GM12864 (cell line): Measurements from ENCODE around the gene PPIP5K1.

Experiments used
- DNase-seq: peaks from one replicate; pipeline ENCODE4 v3.0.0-alpha.2; 2011; ENCODE audit warnings: low read depth
- H3K4me3 ChIP-seq: 2 replicates; pipeline ENCODE4 v1.5.1; 2011; ENCODE audit warnings: mild to moderate bottlenecking, low read depth, low read length, control low read depth
- CTCF ChIP-seq: IDR thresholded peaks from 2 replicates; pipeline ENCODE4 v1.5.1; 2011; ENCODE audit warnings: low read depth, mild to moderate bottlenecking, moderate library complexity, low read length, control low read depth, inconsistent platforms; ENCODE audit errors: missing control alignments

Gene PPIP5K1

DNA sequence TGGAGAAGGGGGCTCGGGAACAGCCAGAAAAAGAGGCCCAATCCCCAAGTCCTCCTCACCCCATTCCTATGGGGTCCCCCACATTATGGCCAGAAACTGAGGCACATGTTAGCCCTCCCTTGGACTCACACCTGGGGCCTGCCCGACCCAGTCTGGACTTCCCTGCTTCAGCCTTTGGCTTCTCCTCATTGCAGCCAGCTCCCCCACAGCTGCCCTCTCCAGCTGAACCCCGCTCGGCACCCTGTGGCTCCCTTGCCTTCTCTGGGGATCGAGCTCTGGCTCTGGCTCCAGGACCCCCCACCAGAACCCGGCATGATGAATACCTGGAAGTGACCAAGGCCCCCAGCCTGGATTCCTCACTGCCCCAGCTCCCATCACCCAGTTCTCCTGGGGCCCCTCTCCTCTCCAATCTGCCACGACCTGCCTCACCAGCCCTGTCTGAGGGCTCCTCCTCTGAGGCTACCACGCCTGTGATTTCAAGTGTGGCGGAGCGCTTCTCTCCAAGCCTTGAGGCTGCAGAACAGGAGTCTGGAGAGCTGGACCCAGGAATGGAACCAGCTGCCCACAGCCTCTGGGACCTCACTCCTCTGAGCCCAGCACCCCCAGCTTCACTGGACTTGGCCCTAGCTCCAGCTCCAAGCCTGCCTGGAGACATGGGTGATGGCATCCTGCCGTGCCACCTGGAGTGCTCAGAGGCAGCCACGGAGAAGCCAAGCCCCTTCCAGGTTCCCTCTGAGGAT is 62.0 kb downstream of the PPIP5K1 start:
- H3K4me3 ChIP-seq = no peak overlapping the region
- TF ChIP-seq CTCF = no peak
- no peak for DNase-seq

DNA sequence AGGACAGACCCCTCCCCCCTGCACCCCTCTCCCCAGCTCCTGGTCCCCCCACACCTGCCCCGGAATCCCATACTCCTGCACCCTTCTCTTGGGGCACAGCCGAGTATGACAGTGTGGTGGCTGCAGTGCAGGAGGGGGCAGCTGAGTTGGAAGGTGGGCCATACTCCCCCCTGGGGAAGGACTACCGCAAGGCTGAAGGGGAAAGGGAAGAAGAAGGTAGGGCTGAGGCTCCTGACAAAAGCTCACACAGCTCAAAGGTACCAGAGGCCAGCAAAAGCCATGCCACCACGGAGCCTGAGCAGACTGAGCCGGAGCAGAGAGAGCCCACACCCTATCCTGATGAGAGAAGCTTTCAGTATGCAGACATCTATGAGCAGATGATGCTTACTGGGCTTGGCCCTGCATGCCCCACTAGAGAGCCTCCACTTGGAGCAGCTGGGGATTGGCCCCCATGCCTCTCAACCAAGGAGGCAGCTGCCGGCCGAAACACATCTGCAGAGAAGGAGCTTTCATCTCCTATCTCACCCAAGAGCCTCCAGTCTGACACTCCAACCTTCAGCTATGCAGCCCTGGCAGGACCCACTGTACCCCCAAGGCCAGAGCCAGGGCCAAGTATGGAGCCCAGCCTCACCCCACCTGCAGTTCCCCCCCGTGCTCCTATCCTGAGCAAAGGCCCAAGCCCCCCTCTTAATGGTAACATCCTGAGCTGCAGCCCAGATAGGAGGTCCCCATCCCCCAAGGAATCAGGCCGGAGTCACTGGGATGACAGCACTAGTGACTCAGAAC is 62.8 kb downstream of the PPIP5K1 start:
- no peak for TF ChIP-seq CTCF
- DNase-seq = no peak
- H3K4me3 ChIP-seq = no peak overlapping the region

DNA sequence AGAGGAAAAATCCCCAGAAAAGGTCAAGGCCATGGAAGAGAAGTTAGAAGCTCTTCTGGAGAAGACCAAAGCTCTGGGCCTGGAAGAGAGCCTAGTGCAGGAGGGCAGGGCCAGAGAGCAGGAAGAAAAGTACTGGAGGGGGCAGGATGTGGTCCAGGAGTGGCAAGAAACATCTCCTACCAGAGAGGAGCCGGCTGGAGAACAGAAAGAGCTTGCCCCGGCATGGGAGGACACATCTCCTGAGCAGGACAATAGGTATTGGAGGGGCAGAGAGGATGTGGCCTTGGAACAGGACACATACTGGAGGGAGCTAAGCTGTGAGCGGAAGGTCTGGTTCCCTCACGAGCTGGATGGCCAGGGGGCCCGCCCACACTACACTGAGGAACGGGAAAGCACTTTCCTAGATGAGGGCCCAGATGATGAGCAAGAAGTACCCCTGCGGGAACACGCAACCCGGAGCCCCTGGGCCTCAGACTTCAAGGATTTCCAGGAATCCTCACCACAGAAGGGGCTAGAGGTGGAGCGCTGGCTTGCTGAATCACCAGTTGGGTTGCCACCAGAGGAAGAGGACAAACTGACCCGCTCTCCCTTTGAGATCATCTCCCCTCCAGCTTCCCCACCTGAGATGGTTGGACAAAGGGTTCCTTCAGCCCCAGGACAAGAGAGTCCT is 63.6 kb downstream of the PPIP5K1 start:
- DNase-seq = no peak
- no peak overlapping the region for H3K4me3 ChIP-seq
- TF ChIP-seq CTCF = no peak

GRCh38 chr15:43525131-43525530 is 64.9 kb downstream of the PPIP5K1 start:
- DNase-seq = no peak
- no peak for TF ChIP-seq CTCF
- no peak overlapping the region for H3K4me3 ChIP-seq

DNA sequence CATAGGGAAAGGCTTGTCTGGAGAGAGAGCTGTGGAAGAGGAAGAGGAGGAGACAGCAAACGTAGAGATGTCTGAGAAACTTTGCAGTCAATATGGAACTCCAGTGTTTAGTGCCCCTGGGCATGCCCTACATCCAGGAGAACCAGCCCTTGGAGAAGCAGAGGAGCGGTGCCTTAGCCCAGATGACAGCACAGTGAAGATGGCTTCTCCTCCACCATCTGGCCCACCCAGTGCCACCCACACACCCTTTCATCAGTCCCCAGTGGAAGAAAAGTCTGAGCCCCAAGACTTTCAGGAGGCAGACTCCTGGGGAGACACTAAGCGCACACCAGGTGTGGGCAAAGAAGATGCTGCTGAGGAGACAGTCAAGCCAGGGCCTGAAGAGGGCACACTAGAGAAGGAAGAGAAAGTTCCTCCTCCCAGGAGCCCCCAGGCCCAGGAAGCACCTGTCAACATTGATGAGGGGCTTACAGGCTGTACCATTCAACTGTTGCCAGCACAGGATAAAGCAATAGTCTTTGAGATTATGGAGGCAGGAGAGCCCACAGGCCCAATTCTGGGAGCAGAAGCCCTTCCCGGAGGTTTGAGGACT is 65.7 kb downstream of the PPIP5K1 start:
- no peak for TF ChIP-seq CTCF
- no peak overlapping the region for H3K4me3 ChIP-seq

DNA sequence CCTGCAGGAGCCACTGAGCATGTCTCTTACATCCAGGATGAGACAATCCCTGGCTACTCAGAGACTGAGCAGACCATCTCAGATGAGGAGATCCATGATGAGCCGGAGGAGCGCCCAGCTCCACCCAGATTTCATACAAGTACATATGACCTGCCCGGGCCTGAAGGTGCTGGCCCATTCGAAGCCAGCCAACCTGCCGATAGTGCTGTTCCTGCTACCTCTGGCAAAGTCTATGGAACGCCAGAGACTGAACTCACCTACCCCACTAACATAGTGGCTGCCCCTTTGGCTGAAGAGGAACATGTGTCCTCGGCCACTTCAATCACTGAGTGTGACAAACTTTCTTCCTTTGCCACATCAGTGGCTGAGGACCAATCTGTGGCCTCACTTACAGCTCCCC is 66.4 kb downstream of the PPIP5K1 start:
- no peak overlapping the region for H3K4me3 ChIP-seq
- no peak for DNase-seq
- TF ChIP-seq CTCF = no peak

More for the DNA sequence above, 65.7 kb downstream of the PPIP5K1 start:
- no peak for DNase-seq
